Neural progenitor cell (in vitro differentiated cells): ENCODE results near the gene RBM14.

Experiments
- CTCF ChIP-seq: fragments of 200-600 bp; sonication (generic); IDR thresholded peaks from 2 replicates; pipeline ENCODE4 v1.5.1; 2017; ENCODE audit warnings: antibody characterized with exemption, mild to moderate bottlenecking
- EZH2 ChIP-seq: fragments of 200-600 bp; sonication (generic); IDR thresholded peaks from 2 replicates; pipeline ENCODE4 v1.6.1; 2017; ENCODE audit warnings: antibody characterized with exemption, mild to moderate bottlenecking, moderate library complexity
- EZH2phosphoT487 ChIP-seq: fragments of 200-600 bp; sonication (generic); IDR thresholded peaks from 2 replicates; pipeline ENCODE4 v1.6.1; 2017; ENCODE audit warnings: antibody characterized with exemption

GRCh38 chr11:66567787-66568123, 48.7 kb upstream of the RBM14 start:
- TF ChIP-seq CTCF (no peak), EZH2 (no peak), EZH2phosphoT487 (no peak)
